ENCODE results near the gene RPS6KC1.
"Not testable (repeated sequence)": the region's sequence is repeated elsewhere in the genome, so short reads cannot be mapped to it uniquely, and the experiment has no call there.

The RPS6KC1 gene

DNA sequence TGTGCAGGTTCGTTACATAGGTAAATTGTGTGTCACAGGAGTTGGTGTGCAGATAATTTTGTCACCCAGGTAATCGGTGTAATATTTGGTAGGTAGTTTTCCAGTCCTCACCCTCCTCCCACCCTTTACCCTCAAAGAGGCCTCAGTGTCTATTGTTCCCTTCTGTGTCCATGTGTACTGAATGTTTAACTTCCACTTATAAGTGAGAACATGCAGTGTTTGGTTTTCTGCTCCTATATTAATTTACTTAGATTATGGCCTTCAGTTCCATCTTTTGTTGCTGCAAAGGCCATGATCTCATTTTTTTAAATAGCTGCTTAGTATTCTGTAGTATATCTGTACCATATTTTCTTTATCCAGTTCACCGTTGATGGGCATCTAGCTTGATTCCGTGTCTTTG is 87.3 kb downstream of the RPS6KC1 start:
- no peak overlapping the region for H3K4me3 ChIP-seq (ENCODE audit: low read depth, low read length)
- TF ChIP-seq, protein P1, sequence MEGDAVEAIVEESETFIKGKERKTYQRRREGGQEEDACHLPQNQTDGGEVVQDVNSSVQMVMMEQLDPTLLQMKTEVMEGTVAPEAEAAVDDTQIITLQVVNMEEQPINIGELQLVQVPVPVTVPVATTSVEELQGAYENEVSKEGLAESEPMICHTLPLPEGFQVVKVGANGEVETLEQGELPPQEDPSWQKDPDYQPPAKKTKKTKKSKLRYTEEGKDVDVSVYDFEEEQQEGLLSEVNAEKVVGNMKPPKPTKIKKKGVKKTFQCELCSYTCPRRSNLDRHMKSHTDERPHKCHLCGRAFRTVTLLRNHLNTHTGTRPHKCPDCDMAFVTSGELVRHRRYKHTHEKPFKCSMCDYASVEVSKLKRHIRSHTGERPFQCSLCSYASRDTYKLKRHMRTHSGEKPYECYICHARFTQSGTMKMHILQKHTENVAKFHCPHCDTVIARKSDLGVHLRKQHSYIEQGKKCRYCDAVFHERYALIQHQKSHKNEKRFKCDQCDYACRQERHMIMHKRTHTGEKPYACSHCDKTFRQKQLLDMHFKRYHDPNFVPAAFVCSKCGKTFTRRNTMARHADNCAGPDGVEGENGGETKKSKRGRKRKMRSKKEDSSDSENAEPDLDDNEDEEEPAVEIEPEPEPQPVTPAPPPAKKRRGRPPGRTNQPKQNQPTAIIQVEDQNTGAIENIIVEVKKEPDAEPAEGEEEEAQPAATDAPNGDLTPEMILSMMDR (IDR thresholded peaks at IDR 0.05; ENCODE audit: low read depth, low read length) = no peak

GRCh38 chr1:213138892-213139291 is 87.9 kb downstream of the RPS6KC1 start:
- TF ChIP-seq, protein P1 (IDR thresholded peaks at IDR 0.05; ENCODE audit: low read depth, low read length) = no peak
- H3K4me3 ChIP-seq (ENCODE audit: low read depth, low read length) = no peak overlapping the region

GRCh38 chr1:213148905-213149304 is 97.9 kb downstream of the RPS6KC1 start:
- no peak overlapping the region for H3K4me3 ChIP-seq (ENCODE audit: low read depth, low read length)
- TF ChIP-seq, protein P1 (IDR thresholded peaks at IDR 0.05; ENCODE audit: low read depth, low read length) = no peak

DNA sequence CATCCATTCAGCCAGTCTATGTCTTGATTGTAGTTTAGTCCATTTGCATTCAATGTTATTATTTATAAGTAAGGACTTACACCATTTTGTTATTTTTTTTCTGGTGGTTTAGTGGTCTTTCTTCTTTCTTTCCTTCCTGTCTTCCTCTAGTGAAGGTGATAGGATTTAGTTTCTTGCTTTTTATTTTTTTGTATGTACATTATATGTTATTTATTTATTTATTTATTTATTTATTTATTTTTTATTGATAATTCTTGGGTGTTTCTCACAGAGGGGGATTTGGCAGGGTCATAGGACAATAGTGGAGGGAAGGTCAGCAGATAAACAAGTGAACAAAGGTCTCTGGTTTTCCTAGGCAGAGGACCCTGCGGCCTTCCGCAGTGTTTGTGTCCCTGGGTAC is 99.0 kb downstream of the RPS6KC1 start:
- not testable (repeated sequence) for H3K4me3 ChIP-seq (ENCODE audit: low read depth, low read length)

GRCh38 chr1:213154056-213154685 is 103.1 kb downstream of the RPS6KC1 start:
- no peak overlapping the region for H3K4me3 ChIP-seq (ENCODE audit: low read depth, low read length)
- TF ChIP-seq, protein P1 (IDR thresholded peaks at IDR 0.05; ENCODE audit: low read depth, low read length) = no peak

DNA sequence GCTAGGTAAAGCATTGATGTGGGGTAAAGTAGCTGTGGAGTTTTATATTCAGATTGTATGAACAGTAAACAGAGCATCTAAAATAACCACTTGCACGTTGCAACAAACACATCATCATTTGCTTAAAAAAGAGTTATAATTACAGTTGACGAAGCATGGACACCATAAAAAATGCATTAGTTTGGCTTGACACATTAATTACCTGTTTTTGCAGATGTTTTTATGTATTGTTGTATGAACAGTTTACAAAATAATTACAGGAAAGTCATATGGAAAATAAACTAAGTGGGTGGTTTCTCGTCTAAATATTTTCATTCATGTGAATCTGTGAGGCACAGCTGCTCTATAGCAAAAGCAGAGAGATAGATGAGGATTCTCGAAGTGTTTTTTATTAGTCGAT is 108.3 kb downstream of the RPS6KC1 start:
- TF ChIP-seq, protein P1 (IDR thresholded peaks at IDR 0.05; ENCODE audit: low read depth, low read length) = no peak
- H3K4me3 ChIP-seq (ENCODE audit: low read depth, low read length) = no peak overlapping the region

DNA sequence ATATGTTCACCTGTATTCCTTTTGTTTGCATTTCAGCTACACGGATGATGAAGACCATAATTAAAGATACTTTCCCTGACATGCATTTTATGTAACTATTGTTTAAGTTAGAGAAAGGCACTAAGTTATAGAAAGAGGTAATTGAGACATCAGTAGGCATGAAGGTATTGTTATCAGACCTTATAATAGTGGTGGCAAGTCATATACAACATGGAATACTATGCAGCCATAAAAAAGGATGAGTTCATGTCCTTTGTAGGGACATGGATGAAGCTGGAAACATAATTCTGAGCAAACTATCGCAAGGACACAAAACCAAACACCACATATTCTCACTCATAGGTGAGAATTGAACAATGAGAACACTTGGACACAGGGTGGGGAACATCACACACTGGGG is 109.4 kb downstream of the RPS6KC1 start:
- H3K4me3 ChIP-seq (ENCODE audit: low read depth, low read length) = not testable (repeated sequence)

DNA sequence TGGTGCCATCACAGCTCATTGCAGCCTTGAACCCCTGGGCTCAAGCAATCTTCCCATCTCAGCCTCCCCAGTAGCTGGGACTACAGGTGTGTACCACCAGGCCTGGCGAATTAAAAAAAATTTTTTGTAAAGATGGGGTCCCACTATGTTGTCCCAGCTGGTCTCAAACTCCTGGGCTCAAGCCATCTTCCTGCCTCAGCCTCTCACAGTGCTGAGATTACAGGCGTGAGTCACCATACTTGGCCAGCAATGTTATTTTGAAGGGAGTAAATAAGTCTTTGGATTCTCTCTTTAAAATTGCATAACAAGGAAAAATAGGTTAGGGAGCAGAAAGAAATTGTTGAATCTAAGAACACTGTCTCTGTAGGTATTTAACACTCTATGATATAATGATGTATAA is 111.3 kb downstream of the RPS6KC1 start:
- TF ChIP-seq, protein P1 (IDR thresholded peaks at IDR 0.05; ENCODE audit: low read depth, low read length) = no peak
- no peak overlapping the region for H3K4me3 ChIP-seq (ENCODE audit: low read depth, low read length)
